Measurements from ENCODE around the gene ZCCHC14. TPM values are rescaled to one million over a fixed set of nuclear protein-coding genes. Genes with fewer than 3 reads are reported as not detected.
"Not testable (repeated sequence)": the region's sequence is repeated elsewhere in the genome, so short reads cannot be mapped to it uniquely, and the experiment has no call there.

The ZCCHC14 gene
- total and polyA plus RNA-seq, 2 experiments from 2014 or later: 2.7 to 6.3 TPM

- Histone ChIP-seq H3K27me3 (replicated peaks; ENCODE audit: insufficient read depth) (no peaks in the 10 kb centered on the region; the same call in 1 of the 2 replicates), H3K36me3 (ENCODE audit: low read depth) (no peaks in the 10 kb centered on the region), H3K79me2 (ENCODE audit: insufficient read depth) (no peaks in the 10 kb centered on the region), H3K4me2 (ENCODE audit: unreplicated experiment) (no peak overlapping the region), H3K9ac (no peak overlapping the region), H3K9me3 (ENCODE audit: low read depth) (no peaks in the 10 kb centered on the region), H4K20me1 (ENCODE audit: insufficient read depth) (no peaks in the 10 kb centered on the region), H3F3A (ENCODE audit: insufficient read depth) (peaks cover 7% of the 10 kb centered on the region; the same call in 1 of the 2 replicates), H3K4me3 (no peak overlapping the region), H2AFZ (no peak overlapping the region), H3K27ac (no peak overlapping the region), H3K9me2 (ENCODE audit: insufficient read depth) (no peaks in the 10 kb centered on the region), H3K4me1 (ENCODE audit: insufficient read depth) (peaks cover 10% of the 10 kb centered on the region)
- in situ Hi-C loops (cut with MboI): no loop called here
- 94 to 96% methylated on average over 2 of the region's 2 CpGs for WGBS, 2 experiments (ENCODE audit: low coverage in 1 of 2, low lambda C conversion rate in 2 of 2, missing lambda C conversion rate in 2 of 2)
- TF ChIP-seq EZH2 (IDR thresholded peaks at IDR 0.05; ENCODE audit: insufficient read depth, poor library complexity, severe bottlenecking) (no peak), EZH2phosphoT487 (IDR thresholded peaks at IDR 0.05; ENCODE audit: insufficient read depth, low read depth) (no peak)
- DNase-seq: no peak
Observed at GRCh38 chr16:87505834-87506233, 13.0 kb upstream of the ZCCHC14 start.

DNA sequence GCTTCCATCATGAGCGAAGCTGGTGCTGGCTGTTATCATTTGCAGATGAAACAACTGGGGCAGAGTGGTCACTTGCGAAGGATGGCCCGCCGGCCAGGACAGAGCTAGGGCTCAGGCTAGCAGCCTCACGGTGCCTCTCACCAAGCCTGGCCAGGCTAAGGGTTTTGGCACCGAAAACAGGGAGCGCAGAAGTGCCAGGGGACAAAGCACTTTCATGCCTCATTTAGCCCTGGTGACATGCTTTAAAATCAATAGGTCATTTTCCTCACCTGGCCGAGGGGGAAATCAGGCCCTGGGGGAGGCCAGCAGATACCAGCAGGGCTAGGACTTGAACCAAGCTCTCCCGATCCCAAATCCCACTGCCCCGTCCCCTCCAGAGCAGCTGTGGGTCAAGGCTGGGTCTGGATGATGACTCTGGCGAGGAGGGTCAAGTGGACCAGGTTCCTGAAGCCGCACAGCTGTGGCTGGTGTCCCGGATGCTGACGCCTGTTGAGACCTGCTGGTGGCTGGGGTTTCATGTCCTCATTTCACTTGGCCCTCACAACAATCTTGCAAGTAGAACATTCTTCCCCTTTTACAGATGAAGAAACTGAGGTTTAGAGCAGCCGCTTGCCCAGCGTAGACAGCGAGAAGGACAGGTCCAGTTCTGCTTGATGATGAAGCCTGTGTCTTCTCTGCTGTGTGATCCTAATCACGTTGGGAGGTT lies 10.6 kb upstream of the ZCCHC14 start:
- H3K9me2 ChIP-seq (ENCODE audit: insufficient read depth); H2AFZ ChIP-seq; H3K4me2 ChIP-seq (ENCODE audit: unreplicated experiment); DNase-seq; H3K4me3 ChIP-seq; H3K9me3 ChIP-seq (ENCODE audit: low read depth); in situ Hi-C loops (cut with MboI); H3K36me3 ChIP-seq (ENCODE audit: low read depth); H3K79me2 ChIP-seq (ENCODE audit: insufficient read depth); H3K9ac ChIP-seq; H3K27me3 ChIP-seq (replicated peaks; ENCODE audit: insufficient read depth); H4K20me1 ChIP-seq (ENCODE audit: insufficient read depth); H3K27ac ChIP-seq: not testable (repeated sequence)
- H3K4me1 ChIP-seq (ENCODE audit: insufficient read depth): peaks cover 26% of the 10 kb centered on the region
- H3F3A ChIP-seq (ENCODE audit: insufficient read depth): peaks cover 24% of the 10 kb centered on the region
- 91 to 92% methylated on average over 18 of the region's 18 CpGs for WGBS, 2 experiments (ENCODE audit: low coverage in 1 of 2, low lambda C conversion rate in 2 of 2, missing lambda C conversion rate in 2 of 2)

DNA sequence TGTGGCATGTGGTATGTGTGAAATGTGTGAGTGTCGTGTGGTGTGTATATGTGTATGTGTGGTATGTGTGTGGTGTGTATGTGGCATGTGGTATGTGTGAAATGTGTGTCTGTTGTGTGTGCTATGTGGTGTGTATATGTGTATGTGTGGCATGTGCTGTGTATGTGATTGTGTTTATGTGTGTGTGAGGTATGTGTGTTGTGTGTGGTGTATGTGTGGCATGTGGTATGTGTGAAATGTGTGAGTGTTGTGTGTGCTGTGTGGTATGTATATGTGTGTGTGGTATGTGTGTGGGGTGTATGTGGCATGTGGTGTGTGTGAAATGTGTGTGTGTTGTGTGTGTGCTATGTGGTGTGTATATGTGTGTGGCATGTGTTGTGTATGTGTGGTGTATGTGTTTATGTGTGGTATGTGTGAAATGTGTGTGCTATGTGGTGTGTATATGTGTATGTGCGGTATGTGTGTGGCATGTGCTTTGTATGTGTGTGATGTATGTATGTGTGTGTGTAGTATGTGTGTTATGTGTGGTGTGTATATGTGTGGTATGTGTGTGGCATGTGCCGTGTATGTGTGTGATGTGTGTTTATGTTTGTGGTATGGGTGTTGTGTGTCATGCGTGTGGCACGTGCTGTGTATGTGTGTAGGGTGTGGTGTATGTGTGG lies 9.6 kb upstream of the ZCCHC14 start:
- TF ChIP-seq EZH2phosphoT487 (IDR thresholded peaks at IDR 0.05; ENCODE audit: insufficient read depth, low read depth) (no peak), EZH2 (IDR thresholded peaks at IDR 0.05; ENCODE audit: insufficient read depth, poor library complexity, severe bottlenecking) (no peak)
- no peaks in the 10 kb centered on the region for H3K9me2 ChIP-seq (ENCODE audit: insufficient read depth)
- 87 to 90% methylated on average over 5 of the region's 5 CpGs for WGBS, 2 experiments (ENCODE audit: low coverage in 1 of 2, low lambda C conversion rate in 2 of 2, missing lambda C conversion rate in 2 of 2)
- H2AFZ ChIP-seq: no peak overlapping the region
- in situ Hi-C loops (cut with MboI): no loop called here
- no peaks in the 10 kb centered on the region for H3K9me3 ChIP-seq (ENCODE audit: low read depth)
- no peak overlapping the region for H3K4me2 ChIP-seq (ENCODE audit: unreplicated experiment)
- DNase-seq: no peak
- no peak overlapping the region for H3K27ac ChIP-seq
- peaks cover 21% of the 10 kb centered on the region for H3K4me1 ChIP-seq (ENCODE audit: insufficient read depth)
- peaks cover 27% of the 10 kb centered on the region for H3F3A ChIP-seq (ENCODE audit: insufficient read depth)
- no peaks in the 10 kb centered on the region for H3K79me2 ChIP-seq (ENCODE audit: insufficient read depth)
- H3K27me3 ChIP-seq (replicated peaks; ENCODE audit: insufficient read depth): no peaks in the 10 kb centered on the region; the same call in 1 of the 2 replicates
- no peak overlapping the region for H3K9ac ChIP-seq
- no peaks in the 10 kb centered on the region for H3K36me3 ChIP-seq (ENCODE audit: low read depth)
- no peak overlapping the region for H3K4me3 ChIP-seq
- no peaks in the 10 kb centered on the region for H4K20me1 ChIP-seq (ENCODE audit: insufficient read depth)

DNA sequence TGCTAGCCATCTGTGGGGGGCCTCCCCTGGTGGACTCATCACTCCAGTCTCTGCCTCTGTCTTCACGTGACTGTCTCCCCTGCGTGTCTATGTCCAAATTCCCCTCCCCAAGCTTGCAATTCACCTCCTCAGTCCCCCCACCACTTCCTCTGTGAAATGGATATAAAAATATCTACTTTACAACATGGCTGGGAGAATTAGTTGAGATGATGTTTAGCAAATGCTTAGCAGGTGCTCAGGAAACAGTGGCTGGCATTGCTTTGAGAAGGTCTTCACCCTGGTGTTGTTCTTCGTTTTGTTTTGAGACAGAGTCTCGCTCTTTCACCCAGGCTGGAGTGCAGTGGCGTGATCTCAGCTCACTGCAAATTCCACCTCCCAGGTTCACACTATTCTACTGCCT lies 8.3 kb upstream of the ZCCHC14 start:
- in situ Hi-C loops (cut with MboI): no loop called here
- Histone ChIP-seq H2AFZ (no peak overlapping the region), H3K27me3 (replicated peaks; ENCODE audit: insufficient read depth) (no peaks in the 10 kb centered on the region; the same call in 1 of the 2 replicates), H4K20me1 (ENCODE audit: insufficient read depth) (no peaks in the 10 kb centered on the region), H3K27ac (no peak overlapping the region), H3K4me1 (ENCODE audit: insufficient read depth) (peaks cover 16% of the 10 kb centered on the region), H3F3A (ENCODE audit: insufficient read depth) (peaks cover 27% of the 10 kb centered on the region), H3K36me3 (ENCODE audit: low read depth) (no peaks in the 10 kb centered on the region), H3K9me2 (ENCODE audit: insufficient read depth) (no peaks in the 10 kb centered on the region), H3K9me3 (ENCODE audit: low read depth) (no peaks in the 10 kb centered on the region), H3K4me3 (no peak overlapping the region), H3K9ac (no peak overlapping the region), H3K79me2 (ENCODE audit: insufficient read depth) (no peaks in the 10 kb centered on the region), H3K4me2 (ENCODE audit: unreplicated experiment) (no peak overlapping the region)
- DNase-seq: no peak
- TF ChIP-seq EZH2phosphoT487 (IDR thresholded peaks at IDR 0.05; ENCODE audit: insufficient read depth, low read depth) (no peak), EZH2 (IDR thresholded peaks at IDR 0.05; ENCODE audit: insufficient read depth, poor library complexity, severe bottlenecking) (no peak)
- 96 to 99% methylated on average over 5 of the region's 5 CpGs for WGBS, 2 experiments (ENCODE audit: low coverage in 1 of 2, low lambda C conversion rate in 2 of 2, missing lambda C conversion rate in 2 of 2)
